HG02763 (cell line): ENCODE data around the gene MAPK11.

Experiments
- ATAC-seq: cut with Tn5 transposase; IDR thresholded peaks from one replicate; pipeline ENCODE4 v1.9.1; 2021; ENCODE audit warnings: mild to moderate bottlenecking, moderate library complexity; ENCODE audit not compliant: unreplicated experiment

The MAPK11 gene

DNA sequence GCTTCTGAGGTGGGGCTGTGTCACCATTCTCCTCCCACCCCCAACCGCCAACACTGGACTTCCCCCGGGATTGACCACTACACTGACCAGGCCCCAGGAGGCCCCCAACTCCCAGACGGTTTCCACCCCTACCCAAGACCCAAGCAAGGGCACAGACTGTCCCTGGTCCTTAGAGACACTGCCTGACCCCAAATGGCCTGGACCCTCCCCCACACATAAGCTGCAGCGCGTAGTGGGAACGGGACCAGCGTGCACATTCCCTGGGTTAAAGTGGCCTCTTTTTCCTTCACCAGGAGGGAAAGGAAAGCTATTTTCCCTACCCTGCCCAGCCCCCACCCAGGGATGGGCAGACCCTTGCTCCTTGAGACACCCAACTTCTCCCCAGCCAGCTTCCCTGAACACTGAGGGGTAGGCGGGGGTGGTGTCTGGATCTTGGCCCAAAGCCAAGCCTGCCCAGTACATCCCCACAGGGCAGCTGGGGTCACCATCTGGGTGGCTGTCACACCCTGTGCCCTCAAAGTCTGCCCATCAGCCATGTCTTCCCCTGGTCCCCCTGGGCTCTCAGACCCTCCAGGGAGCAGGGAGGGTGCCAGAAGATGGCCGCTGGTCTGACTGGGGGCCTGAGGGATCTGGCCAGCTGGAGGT is 7.1 kb downstream of the MAPK11 start:
- ATAC-seq = no peak

DNA sequence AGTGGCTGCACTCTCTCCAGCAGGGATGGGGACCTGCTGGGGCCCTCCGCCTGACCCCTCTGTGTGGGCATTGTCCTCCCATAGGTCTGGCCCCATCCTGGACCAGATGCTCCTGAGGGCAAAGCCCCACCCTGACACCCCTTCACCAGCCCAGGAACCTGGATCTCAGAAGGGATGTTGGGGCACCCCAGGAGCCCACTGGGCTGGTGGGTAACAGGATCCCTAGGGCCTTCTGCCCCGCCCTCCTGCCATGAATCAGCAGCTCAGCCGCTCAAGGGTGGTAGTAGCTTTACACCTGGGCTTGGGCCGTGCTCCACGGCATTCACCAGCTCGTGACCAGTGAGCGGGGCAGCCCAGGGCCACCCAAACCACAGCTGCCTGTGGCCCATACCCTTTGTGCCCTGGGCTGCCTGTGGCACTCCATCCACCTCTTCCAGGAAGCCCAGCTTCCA is 7.7 kb downstream of the MAPK11 start:
- ATAC-seq = no peak

DNA sequence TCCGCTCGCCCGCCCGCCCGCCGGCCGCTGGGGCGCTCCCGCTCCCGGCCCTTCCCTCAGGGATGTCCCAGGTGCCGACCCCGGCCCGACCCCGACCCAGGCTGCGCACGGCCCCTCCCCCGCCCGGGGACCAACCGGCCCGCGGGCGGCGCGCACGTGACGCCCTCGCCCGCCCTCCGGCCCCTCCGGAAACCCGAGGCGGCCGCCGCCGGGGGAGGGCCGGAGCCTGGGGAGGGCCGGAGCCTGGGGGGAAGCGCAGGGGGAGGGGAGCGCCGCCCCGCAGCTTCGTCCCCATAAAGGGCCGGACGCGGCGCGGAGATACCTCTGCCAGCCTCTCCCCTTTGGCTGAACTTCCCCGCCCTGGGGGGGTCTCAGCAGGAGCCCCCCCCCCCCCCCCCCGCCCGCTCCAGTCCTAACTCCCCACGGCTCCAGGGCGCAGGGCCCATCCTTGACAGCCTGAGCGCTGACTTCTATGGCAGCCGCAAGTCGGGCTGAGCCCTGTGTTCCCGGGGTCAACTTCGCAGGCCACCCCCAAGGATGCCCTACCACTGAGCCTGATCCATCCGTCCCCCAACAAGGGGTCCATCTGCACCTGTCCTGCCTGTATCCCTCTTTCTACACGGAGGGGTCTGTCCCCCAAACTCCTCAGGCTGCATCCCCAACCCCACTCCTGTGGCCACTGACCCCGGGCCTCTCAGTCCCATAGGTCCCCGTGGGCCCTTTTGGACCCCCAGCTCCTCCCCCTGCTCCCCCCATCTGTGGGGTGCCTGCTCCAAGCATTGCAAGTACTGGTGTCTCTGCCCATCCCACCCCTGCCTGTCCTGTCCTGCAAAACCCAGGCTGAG is 8.3 kb downstream of the MAPK11 start, which contains the start of gene MAPK12:
TSS of gene MAPK12 (minus strand) at position 69 of the 845 bp plus-strand sequence. CDS start 174 bp downstream, outside the sequence.
- no peak for ATAC-seq

DNA sequence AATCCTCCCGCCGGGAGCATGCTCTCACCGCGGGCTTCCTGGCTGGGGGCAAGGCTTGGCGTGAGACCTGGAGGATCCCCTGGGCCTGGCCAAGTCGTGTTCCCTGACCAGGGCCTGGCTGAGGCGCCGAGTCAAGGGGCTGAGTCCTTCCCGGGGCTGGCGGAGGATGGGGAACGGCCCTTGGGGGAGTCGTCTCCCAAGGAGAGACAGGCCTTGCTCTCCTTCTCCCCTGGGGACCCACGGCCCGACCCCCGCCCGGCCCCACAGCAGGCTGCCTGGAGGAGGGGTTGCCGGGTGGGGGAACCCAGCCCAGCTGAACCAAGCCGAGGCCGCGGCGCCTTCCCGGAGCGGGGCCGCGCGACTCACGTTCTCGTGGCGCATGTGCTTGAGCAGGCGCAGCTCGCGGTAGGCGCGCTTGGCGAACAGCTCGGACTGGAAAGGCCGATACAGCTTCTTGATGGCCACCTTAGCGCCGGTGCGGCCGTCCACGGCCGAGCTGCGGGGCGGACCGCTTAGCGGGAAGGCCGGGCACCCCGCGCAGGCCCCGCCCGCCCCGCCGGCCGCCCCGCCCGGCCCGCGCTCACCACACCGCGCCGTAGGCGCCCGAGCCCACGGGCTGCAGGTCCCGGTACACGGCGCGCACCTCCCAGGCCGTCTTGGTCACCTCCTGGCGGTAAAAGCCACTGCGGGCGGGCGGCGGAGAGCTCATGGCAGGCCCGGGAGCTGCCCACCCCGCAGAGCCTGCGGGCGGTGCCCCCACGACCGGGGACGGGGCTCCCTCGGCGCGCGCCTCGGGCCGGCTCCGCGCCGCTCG is 9.2 kb downstream of the MAPK11 start:
- no peak for ATAC-seq

DNA sequence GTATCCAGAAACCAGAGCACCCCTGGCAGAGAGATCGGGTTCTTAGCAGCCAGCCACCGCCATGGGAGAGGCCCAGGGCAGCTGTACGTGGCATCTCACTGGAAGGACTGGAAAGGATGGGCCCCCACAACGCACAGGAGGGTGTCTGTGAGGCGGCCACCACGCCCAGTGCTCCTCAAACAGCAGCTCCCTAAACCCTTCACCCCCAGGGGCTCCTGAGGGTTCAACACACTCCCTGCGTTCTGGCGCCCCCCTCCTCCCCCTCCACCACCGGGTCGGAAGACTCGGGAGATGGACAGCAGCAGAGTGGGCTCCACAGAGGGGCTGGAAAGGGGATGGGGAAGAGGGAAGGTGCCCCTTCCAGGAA is 9.8 kb downstream of the MAPK11 start:
- no peak for ATAC-seq

DNA sequence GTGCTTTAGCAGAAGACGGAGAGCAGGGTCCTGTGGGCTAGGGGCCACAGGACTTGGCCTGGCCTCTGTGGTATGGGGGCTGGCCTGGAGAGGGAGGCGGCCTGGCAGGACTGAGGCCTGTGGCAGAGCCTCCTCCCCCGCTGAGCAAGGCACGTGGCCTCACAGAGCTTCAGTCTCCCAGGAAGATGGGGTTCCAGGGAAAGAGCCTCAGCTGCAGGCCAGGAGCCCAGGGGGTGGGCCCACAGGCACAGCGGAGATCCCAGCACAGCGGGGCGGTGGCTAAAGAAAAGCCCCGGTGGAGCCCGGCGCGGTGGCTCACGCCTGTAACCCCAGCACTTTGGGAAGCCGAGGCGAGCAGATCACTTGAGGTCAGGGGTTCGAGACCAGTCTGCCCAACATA is 10.9 kb downstream of the MAPK11 start:
- no peak for ATAC-seq

DNA sequence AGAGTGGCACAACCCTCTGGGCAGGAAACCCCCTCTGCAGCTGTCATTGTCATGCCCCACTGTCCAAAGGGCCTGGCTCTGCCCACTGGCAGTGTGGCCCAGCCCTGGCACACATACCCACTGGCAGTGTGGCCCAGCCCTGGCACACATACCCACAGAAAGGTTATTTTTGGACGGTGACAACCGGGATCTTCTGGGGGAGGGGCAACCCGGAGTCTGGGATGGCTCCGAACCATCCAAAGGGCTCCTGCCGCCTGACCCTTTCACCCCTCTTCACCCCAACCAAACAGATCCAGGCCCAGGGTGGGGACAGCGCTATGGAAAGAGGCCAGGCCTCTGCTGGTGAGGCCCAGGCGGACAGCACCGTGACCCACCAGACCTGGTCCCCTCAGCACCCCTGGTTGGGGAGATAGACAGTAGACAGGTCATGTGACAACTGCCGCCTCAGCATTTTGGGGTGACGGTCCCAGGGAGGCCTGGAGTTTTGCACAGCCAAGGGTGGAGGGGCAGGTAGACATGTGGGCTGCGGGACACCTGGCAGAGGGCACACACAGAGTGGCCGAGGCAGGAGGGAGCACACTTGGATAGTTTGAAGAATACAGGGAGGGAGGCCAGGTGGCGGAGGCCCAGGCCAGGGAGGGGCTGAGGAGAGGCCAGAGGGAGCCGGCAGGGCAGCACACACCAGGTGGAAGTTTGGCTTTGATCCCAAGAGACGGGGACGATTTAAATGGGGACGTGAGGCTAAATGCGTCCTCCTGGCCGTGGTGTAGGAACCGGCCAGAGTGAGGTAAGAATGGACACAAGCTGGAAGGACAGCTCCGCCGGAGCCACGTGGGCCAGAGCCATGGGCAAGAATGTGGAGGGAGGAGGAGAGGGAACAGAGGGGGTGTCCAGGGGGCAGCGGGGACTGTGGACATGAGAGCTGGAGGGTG is 11.6 kb downstream of the MAPK11 start:
- ATAC-seq = no peak

DNA sequence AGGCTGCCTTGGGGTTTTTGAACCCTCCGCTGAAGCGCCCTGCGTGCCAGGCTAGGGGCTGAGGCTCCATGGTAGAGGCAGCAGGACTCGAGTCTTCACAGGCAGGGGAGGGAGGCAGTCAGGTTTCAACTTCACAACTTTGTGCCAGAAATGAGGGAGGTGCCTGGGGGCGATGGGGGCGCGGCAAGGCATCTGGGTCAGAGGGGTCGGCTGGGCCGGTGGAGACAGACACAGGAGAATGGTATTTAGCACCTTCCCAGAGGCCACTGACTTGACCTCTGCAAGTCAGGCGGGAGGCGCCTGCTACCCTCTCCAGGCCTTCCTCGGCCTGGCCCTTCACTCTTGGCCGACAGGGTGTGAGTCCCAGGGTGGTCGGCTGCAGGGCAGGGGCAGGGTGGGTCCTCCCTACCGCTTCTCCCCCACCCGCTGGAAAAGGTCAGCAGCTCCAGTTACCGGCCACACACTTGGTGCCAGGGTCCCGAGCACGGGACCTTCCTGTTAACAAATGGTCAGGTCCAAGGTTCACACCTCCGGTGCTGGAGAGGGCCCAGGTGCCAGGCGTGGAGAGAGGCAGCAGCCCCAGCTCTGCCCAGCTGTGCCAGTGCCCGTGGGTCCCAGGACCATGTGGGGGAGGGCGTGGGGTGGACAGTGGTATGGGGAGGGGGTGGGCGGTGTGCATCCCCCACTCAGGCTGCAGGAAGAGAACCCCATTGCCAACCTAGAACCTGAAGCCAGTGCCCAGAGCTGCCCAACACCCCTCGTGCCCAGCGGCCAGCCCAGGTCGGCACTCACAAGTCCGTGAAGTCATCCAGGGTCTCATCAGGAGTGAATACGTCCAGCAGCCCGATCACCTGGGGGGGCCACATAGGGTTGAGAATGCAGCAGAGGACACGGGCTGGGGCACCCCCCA is 12.5 kb downstream of the MAPK11 start:
- no peak for ATAC-seq

DNA sequence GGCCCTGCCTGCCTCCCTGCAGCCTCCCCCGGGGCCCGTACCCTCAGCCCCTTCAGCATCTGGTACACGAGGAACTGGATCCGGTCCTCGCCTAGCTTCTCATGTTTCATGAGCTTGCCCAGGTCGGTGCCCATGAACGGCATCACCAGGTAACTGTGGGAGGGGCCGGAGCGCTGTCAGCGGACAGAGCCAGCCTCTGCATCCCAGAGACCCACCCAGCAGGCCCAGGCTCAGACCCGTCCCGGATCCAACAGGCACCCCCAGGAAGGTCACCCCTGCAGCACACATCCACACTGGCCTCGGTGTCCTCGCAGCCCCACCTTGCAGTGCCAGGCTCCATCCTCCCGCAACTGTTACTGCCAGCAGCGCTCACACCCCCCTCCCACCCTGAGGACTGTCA is 13.1 kb downstream of the MAPK11 start:
- no peak for ATAC-seq

DNA sequence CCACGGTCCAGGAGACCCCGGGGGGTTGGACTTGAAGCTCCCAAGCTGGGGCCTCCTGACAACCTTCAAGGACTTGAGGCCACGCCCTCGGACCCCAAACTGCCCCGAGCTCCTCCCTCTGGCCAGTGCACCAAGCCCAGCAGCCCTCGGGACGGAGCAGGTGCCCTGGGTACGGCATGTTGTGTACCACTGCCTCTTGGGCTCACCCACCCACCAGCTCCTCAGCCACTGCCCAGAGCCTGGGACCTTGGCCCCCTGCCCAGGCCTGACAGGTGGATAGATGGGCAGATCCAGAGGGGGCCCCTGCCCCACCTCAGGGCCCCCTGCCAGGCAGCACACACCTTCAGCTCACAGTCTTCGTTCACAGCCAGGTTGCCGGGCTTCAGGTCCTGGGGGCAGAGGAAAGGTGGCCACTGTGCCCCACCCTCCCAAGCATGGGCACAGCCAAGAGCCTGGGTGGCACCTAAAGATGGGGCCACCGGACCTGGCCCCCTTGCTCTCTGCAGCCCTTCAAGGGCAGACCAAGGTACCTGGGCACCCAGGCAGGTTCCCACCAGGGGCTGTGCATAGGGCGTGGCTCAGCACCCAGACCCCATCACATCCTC is 13.8 kb downstream of the MAPK11 start:
- no peak for ATAC-seq

DNA sequence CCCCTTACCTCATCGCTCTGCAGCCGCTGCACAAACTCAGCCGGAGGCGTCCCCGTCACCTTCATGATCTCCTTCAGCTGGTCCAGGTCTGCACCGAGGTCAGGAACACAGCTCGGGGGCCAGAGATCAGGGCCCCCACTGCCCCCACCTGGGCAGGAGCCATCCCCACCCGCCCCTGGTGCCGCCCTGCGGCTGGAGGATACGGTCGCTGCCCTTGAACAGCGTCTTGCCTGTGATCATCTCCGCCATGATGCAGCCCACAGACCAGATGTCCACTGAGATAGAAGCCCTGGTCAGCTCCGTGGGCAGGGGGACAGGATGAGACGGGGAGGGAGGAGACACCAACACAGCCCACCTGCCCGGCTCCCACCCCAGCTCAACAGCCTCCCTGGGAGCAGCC is 14.6 kb downstream of the MAPK11 start:
- ATAC-seq = no peak

DNA sequence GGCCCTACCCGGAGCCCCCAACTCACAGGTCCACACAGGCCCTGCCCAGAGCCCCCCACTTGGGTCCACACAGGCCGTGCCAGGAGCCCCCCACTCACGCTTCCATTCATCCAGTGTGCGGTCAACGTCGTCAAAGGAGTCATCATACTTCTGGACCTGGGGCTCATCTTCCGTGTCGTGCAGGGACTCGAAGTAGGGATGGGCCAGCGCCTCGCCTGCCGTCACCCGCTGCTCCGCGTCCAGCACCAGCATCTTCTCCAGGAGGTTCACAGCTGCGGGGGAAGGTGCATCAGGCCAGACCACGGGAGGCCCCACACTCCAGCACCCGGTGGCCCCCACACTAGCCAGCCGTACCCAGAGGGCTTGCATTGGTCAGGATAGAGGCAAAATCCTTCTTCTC is 15.1 kb downstream of the MAPK11 start:
- no peak for ATAC-seq

DNA sequence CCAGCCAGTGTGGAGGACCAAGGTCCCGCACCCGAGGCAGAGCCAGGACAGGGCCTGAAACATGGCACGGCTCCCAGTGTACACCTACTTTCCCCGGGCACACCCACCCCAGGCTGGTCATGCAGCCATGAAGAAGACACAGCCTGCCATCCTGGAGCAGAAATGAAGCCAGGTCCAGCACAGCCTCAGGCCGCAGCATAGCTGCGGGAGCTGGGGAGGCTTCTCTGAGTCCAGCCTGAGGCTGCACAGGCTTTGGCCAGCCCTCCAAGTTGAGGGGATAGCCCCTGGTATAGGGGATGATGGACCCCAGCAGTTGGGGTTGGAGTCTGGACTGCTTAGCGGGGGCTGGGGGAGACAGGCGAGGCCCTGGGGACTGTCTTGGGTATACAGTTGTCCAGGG is 16.2 kb downstream of the MAPK11 start:
- ATAC-seq = no peak

DNA sequence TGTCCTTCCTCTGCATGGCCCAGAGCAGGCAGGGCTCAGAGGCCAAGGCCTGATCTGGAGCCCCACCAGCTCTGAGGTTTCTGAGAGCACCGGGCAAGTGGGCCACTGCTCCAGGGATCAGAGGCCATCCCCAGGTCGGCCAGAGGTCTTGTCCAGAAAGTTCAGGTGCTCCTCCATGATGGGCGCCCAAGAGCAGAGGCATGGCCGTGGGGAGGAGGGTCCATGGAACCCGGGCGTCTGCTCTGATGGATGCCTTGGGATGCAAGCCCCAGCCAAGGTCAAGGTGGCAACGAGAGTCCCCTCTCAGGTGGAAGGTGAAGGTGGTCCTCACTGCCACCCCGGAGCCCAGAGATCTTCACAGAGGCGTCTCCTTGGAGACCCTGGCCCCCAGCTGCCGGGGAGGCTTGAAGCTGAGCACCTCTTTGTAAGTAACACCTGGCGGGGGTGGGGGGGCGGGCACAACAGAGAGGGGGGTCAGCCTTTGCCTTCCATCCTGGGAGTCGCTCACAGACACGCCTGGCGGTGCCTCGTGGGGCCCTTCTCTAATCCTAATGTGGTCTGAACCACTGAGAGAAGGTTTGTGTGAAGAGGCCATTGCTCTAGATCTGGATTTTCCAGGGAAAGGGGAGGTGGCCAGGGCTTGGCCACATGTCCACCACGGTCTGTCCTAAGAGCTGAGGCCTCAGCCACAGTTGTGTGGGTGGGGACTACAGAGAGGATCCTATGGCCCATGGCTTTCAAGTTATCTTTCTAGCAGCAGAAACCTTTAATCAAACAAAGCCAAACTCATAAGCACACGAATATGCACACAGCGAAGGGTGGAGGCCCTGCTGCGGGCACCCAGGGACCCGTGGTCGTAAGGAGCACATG is 16.9 kb downstream of the MAPK11 start:
- no peak for ATAC-seq

DNA sequence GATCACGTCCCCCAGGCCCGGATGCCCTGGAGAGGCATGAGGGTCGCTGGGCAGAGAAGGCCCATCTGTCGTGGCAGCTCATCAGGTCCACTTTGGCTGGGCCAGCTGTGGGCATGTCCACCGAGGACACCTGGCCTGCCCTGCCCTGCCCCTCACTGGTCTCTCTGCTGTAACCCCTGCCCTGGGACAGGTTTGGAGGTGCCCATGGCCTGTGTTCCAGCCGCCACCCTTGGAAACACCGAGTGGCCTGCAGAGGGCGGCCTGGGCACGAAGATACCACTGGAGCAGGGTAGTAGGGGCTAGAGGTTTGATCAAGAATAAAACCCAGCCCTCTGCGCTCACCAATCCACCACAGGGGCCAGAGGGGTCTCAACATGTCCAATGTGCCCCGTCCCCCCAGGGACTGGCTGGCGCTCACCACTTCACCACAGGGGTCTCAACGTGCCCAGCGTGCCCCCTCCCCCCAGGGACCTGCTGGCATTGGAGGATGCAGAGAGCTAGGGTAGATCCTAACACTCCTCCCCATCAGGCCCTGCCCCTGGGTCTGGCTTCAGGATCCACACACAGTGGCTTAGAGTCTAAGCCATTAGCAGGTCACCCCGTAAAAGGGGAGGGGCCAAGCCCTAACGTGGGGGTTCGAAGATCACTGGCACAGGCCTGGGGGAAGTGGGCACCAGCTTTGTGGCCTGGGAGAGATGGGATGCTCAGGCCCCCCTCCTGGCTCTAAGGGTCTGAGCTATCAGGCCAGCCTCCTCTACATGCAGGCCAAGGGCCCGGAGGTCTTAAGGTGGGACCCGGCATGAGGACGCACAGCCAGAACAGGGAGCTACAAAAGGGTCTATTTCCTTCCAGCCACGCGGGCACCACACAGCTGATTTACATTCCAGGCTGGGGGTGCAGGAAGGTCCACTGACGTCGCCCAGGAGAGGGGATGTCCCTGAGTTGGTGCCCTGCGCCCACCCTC is 17.8 kb downstream of the MAPK11 start:
- ATAC-seq = no peak

DNA sequence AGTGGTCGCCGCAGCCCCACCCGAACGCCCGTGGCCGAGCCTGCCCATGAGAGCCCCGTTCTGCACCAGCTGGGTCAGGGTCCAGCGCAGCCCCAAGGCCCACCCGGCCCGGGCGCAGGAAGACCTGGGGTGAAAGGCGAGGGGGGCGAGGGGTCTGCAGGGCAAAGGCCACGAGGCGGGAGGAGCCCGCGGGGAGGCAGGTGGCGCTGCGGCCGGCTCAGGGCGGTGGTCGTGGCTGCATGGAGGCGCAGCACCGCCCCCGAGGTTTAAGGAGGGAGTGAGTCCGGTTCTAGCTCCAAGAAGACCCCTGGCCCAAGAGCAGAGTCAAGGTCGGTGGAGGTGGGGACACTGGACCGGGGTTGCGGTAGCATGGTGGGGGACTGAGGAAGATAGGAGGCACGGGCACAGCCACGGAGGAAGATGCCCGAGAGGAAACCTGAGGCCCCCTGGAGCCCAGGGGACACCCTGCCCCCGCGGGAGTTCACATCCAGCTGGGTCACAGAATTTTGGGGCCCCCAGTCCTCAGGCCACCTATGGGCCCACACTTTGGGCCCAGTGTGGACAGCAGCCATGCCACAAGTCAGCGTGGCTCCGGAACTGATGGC is 18.6 kb downstream of the MAPK11 start:
- ATAC-seq = peak; percentile 8
